Activated CD4-positive, CD25-positive, alpha-beta regulatory T cell treated with anti-CD3 and anti-CD28 coated beads, Interleukin-2, amount 50 U/mL, for 16 hours (primary cell): ENCODE results near the gene MZB1.
"Not testable (repeated sequence)": the region's sequence is repeated elsewhere in the genome, so short reads cannot be mapped to it uniquely, and the experiment has no call there.

Experiments used
- DNase-seq: peaks from one replicate; pipeline ENCODE4 v3.0.0-alpha.2; 2020; ENCODE audit warnings: low read depth, low spot score

MZB1 gene

GRCh38 chr5:139410993-139411828 is 21.5 kb upstream of the MZB1 start:
- no peak for DNase-seq

GRCh38 chr5:139410121-139410992 is 20.6 kb upstream of the MZB1 start:
- DNase-seq = no peak

- DNase-seq = not testable (repeated sequence)
These were observed 19.4 kb upstream of the MZB1 start for GRCh38 chr5:139409116-139409515.

GRCh38 chr5:139408191-139408590 is 18.5 kb upstream of the MZB1 start:
- no peak for DNase-seq

GRCh38 chr5:139407517-139407916 is 17.8 kb upstream of the MZB1 start:
- no peak for DNase-seq

- no peak for DNase-seq
These were observed 17.2 kb upstream of the MZB1 start for GRCh38 chr5:139406963-139407362.

GRCh38 chr5:139404484-139404840 is 14.7 kb upstream of the MZB1 start:
- no peak for DNase-seq

- peak; percentile 98 for DNase-seq
These were observed 14.2 kb upstream of the MZB1 start, which contains the start of gene SPATA24 for GRCh38 chr5:139403787-139404483. Gene SPATA24 (minus strand): TSS chr5:139404089. CDS start chr5:139404060, 29 bp downstream.

GRCh38 chr5:139403418-139403786 is 13.7 kb upstream of the MZB1 start:
- no peak for DNase-seq

GRCh38 chr5:139402561-139403158 is 12.9 kb upstream of the MZB1 start:
- DNase-seq = no peak

- no peak for DNase-seq
These were observed 11.8 kb upstream of the MZB1 start for GRCh38 chr5:139401546-139401945.

GRCh38 chr5:139399501-139400121 is 9.9 kb upstream of the MZB1 start:
- no peak for DNase-seq

- DNase-seq = no peak
These were observed 8.2 kb upstream of the MZB1 start for GRCh38 chr5:139397921-139398320.

GRCh38 chr5:139396691-139397090 is 7.0 kb upstream of the MZB1 start:
- DNase-seq = no peak

- no peak for DNase-seq
These were observed 6.3 kb upstream of the MZB1 start for GRCh38 chr5:139395844-139396640.

- DNase-seq = no peak
These were observed 5.2 kb upstream of the MZB1 start, which contains the start of gene PROB1 for GRCh38 chr5:139394654-139395566. Gene PROB1 (minus strand): TSS chr5:139395104. CDS start chr5:139395081, 23 bp downstream.

- no peak for DNase-seq
These were observed 4.5 kb upstream of the MZB1 start for GRCh38 chr5:139394123-139394653.

GRCh38 chr5:139393497-139394122 is 3.9 kb upstream of the MZB1 start:
- no peak for DNase-seq
